ENCODE measurements around the gene ZBTB37.

DNA sequence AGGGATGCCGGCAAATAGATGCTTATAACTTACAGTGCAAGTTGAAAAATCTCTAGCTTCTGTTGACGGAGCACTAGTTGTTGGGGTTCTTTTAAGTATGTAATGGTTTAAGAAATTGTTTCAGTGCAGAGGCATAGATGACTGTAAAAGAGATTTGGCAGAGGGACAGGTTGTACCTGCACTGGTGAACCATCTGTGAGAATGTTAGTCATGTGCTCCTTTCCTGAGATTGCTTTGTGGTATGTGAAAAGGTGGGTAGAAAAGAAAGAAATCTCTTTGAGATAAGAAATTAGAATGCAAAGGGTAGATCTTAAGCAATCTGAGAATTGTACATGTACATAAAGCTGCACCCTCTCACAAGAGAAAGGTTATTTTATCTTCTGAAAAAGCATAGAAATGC lies 19.4 kb downstream of the ZBTB37 start:
- TF ChIP-seq POLR2AphosphoS5 (IDR thresholded peaks at IDR 0.05; ENCODE audit: borderline replicate concordance, low read depth, low read length), result no peak
- no peak for TF ChIP-seq EZH2 (IDR thresholded peaks at IDR 0.05)

All from SK-N-MC (cell line).